HG03432 (cell line): ENCODE measurements around the gene CNOT4.
"Not testable (repeated sequence)": the region's sequence is repeated elsewhere in the genome, so short reads cannot be mapped to it uniquely, and the experiment has no call there.

ENCODE experiments used
- ATAC-seq: cut with Tn5 transposase; IDR thresholded peaks from one replicate; pipeline ENCODE4 v1.9.1; 2021; ENCODE audit warnings: mild to moderate bottlenecking, moderate library complexity; ENCODE audit not compliant: unreplicated experiment

The CNOT4 gene

GRCh38 chr7:135330088-135330487, 179.8 kb downstream of the CNOT4 start:
- no peak for ATAC-seq

DNA sequence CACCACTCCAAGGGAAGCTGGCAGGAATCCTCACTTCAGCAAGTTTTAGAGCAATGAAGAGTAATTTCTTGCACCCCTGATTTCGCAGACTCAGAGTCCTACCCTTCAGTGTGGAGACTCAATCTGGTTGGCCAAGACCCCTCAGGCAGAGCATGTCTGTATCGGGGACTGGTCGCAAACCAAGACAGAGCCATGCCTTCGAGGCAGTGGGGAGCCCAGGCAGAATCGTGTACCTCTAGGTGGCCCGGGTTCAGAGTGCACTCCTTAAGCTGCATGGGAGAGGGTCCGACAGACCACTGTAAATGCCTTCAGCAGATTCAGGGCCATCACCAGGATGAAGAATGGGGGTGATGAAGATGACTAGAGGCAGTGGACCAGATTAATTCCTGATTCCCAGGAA, 181.4 kb downstream of the CNOT4 start:
- ATAC-seq, result no peak

- ATAC-seq, result no peak
These were observed 181.8 kb downstream of the CNOT4 start for GRCh38 chr7:135328053-135328452.

- ATAC-seq, result no peak
These were observed 182.4 kb downstream of the CNOT4 start for GRCh38 chr7:135327458-135327857.

DNA sequence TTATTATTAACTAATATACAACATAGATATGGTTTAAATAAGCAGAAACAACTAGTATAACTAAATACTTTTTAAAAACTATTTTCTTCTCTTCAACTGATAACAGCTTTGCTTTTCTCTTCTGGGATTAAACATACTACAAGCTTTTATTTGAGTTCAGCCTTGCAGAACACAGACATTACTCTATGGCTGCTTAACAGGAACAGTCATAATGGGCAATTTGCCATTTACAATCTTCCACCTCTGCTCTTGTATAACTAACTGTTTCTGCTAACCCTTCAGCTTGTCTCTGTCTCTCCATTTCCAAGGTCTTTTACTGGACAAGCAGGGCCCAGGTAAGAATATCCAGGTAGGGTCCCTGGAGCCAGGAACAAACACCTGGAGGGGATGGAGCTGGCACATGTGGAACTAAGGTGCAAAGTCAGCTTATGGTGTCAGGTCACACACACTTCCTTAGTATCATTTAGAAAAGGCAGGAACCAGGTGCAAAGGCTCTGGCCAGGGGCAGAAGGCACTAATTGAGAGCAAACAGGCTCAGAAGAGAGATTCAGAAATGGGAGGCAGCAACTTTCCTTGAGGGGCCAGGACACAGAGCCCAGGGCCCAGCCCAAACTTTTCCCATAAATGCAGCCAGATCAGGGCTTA, 183.1 kb downstream of the CNOT4 start:
- no peak for ATAC-seq

DNA sequence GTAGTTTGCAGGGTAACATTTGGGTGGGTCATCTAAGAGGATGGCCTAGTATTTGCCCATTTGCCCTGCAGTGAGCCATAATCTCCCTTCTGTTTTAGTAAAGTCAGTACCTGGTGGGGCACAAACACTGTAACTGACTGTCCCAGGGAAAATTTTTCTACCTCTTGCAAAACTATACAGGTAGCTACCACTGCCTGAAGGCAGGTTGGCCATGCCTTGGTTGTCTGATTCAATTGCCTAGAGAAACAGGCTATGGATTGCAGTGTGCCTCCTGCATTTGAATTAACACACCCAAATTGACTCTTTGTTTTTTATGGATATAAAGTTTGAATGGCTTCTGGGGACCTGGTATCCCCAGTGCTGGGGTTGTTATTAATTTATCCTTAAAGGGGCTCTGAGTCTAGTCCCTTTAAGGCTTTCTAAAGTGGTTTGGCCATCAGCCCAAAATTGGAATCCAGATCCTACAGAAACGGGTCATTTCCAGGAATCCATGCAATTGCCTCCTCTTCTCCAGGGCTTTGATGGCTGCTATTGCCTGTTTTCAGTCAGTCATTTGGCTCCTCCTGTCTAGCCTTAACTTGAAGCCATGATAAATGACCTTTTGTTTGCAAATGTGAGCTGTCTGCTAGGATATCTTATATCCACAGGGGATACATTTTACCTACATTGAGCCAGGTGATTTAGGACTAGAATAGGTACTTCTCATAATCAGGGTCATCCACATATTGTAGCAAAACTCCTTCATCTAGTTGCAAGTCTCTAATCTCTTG, 187.1 kb downstream of the CNOT4 start:
- no peak for ATAC-seq

- ATAC-seq, result no peak
These were observed 188.3 kb downstream of the CNOT4 start for GRCh38 chr7:135321556-135321955.

- not testable (repeated sequence) for ATAC-seq
These were observed 188.9 kb downstream of the CNOT4 start for GRCh38 chr7:135320953-135321352.

- ATAC-seq, result no peak
These were observed 189.6 kb downstream of the CNOT4 start for GRCh38 chr7:135320268-135320667.

- ATAC-seq, result no peak
These were observed 192.1 kb downstream of the CNOT4 start for GRCh38 chr7:135317676-135318325.

- ATAC-seq, result no peak
These were observed 193.1 kb downstream of the CNOT4 start for GRCh38 chr7:135316648-135317313.

- no peak for ATAC-seq
These were observed 195.9 kb downstream of the CNOT4 start for GRCh38 chr7:135313971-135314370.
